CD14-positive monocyte (primary cell): ENCODE measurements around the gene LIN37. TPM values are rescaled to one million over a fixed set of nuclear protein-coding genes. Genes with fewer than 3 reads are reported as not detected.

Experiments used
- DNase-seq, 3 donors: peaks; one replicate each; pipeline ENCODE4 v3.0.0-alpha.2; 2011 to 2022
- H2AFZ ChIP-seq: 2 replicates; pipeline ENCODE4 v1.6.0; 2012; ENCODE audit warnings: mild to moderate bottlenecking, low read depth, low read length, inconsistent platforms; ENCODE audit not compliant: insufficient read depth, poor library complexity, severe bottlenecking
- H3K27ac ChIP-seq, 2 donors: 1 replicate in 1 of 2; 2 replicates in 1 of 2; pipeline ENCODE4 v1.5.1; 2012 to 2013; ENCODE audit warnings: low read length in 2 of 2, control low read depth in 1 of 2, inconsistent platforms in 1 of 2, low read depth in 1 of 2, mild to moderate bottlenecking in 1 of 2
- H3K27me3 ChIP-seq, 2 donors: one replicate each; pipeline versions ENCODE4 v1.6.0 to v1.6.1; 2011 to 2013; ENCODE audit warnings: low read length in 2 of 2; ENCODE audit not compliant: control insufficient read depth in 2 of 2, insufficient read depth in 2 of 2
- H3K36me3 ChIP-seq, 2 donors: replicated peaks in 1 of 2; 1 replicate in 1 of 2; 2 replicates in 1 of 2; pipeline versions ENCODE4 v1.5.1 to v1.6.1; 2012 to 2013; ENCODE audit warnings: low read length in 2 of 2, control low read depth in 1 of 2, inconsistent platforms in 1 of 2, mild to moderate bottlenecking in 1 of 2; ENCODE audit not compliant: insufficient read depth in 2 of 2, control insufficient read depth in 1 of 2
- H3K4me1 ChIP-seq, 2 donors: 1 replicate in 1 of 2; 2 replicates in 1 of 2; pipeline versions ENCODE4 v1.5.1 to v1.6.1; 2012 to 2013; ENCODE audit warnings: low read length in 2 of 2, control low read depth in 1 of 2, inconsistent platforms in 1 of 2, mild to moderate bottlenecking in 1 of 2, moderate library complexity in 1 of 2; ENCODE audit not compliant: insufficient read depth in 2 of 2, control insufficient read depth in 1 of 2
- H3K4me2 ChIP-seq: replicated peaks from 2 replicates; pipeline ENCODE3; 2012; ENCODE audit warnings: low read length, moderate library complexity, mild to moderate bottlenecking; ENCODE audit not compliant: poor library complexity, severe bottlenecking; ENCODE audit errors: extremely low read depth
- H3K4me3 ChIP-seq, 3 experiments: fragments of 200-600 bp in 1 of 3; sonication (generic) in 1 of 3; replicated peaks in 1 of 3; 1 replicate in 2 of 3; 2 replicates in 1 of 3; pipeline ENCODE4 v1.5.1; 2011 to 2013; ENCODE audit warnings: low read length in 3 of 3, mild to moderate bottlenecking in 3 of 3, control low read depth in 2 of 3, low read depth in 2 of 3, inconsistent platforms in 1 of 3, moderate library complexity in 1 of 3
- H3K79me2 ChIP-seq: 2 replicates; pipeline ENCODE4 v1.6.0; 2012; ENCODE audit warnings: mild to moderate bottlenecking, control low read depth, inconsistent platforms, low read length, moderate library complexity; ENCODE audit not compliant: insufficient read depth
- H3K9ac ChIP-seq: 2 replicates; pipeline ENCODE4 v1.6.0; 2017; ENCODE audit warnings: low read length, mild to moderate bottlenecking; ENCODE audit not compliant: insufficient read depth, poor library complexity, severe bottlenecking
- H3K9me3 ChIP-seq, 2 donors: replicated peaks in 1 of 2; 1 replicate in 1 of 2; 2 replicates in 1 of 2; pipeline versions ENCODE4 v1.5.1 to v1.6.1; 2012 to 2013; ENCODE audit warnings: low read length in 2 of 2, control low read depth in 1 of 2; ENCODE audit not compliant: control insufficient read depth in 1 of 2, insufficient read depth in 1 of 2
- H4K20me1 ChIP-seq: 2 replicates; pipeline ENCODE4 v1.6.0; 2012; ENCODE audit warnings: mild to moderate bottlenecking, low read length, control low read depth, moderate library complexity; ENCODE audit not compliant: insufficient read depth
- H3K27ac Mint-ChIP-seq, 7 donors: one replicate each; pipeline ENCODE4 v1.8.0; 2020; ENCODE audit warnings: mild to moderate bottlenecking in 7 of 7, mixed read lengths in 7 of 7, moderate library complexity in 6 of 7, inconsistent platforms in 2 of 7
- H3K27me3 Mint-ChIP-seq, 3 donors: one replicate each; pipeline ENCODE4 v1.8.0; 2021 to 2022; ENCODE audit warnings: low read depth in 3 of 3, mild to moderate bottlenecking in 3 of 3, mixed read lengths in 3 of 3, moderate library complexity in 3 of 3, inconsistent platforms in 1 of 3
- H3K36me3 Mint-ChIP-seq, 2 donors: one replicate each; pipeline ENCODE4 v1.8.0; 2020; ENCODE audit warnings: mixed read lengths in 2 of 2, inconsistent platforms in 1 of 2, mild to moderate bottlenecking in 1 of 2
- H3K4me1 Mint-ChIP-seq: one replicate; pipeline ENCODE4 v1.8.0; 2020; ENCODE audit warnings: mild to moderate bottlenecking, mixed read lengths
- H3K4me3 Mint-ChIP-seq, 2 donors: one replicate each; pipeline ENCODE4 v1.8.0; 2020; ENCODE audit warnings: mild to moderate bottlenecking in 2 of 2, mixed read lengths in 2 of 2, moderate library complexity in 1 of 2
- H3K9me3 Mint-ChIP-seq, 7 donors: one replicate each; pipeline ENCODE4 v1.8.0; 2020 to 2022; ENCODE audit warnings: mixed read lengths in 7 of 7, mild to moderate bottlenecking in 6 of 7, moderate library complexity in 6 of 7, inconsistent platforms in 2 of 7
- WGBS: methylation state at CpG from one replicate; pipeline ENCODE4 v1.1.5; 2013; ENCODE audit warnings: missing lambda C conversion rate; ENCODE audit not compliant: insufficient coverage; 5-methylcytosine and 5-hydroxymethylcytosine counted together
- intact Hi-C, 2 donors: fragments of 100-400 bp; cut with micrococcal nuclease; formaldehyde crosslinking; loops; one replicate each; pipeline versions ENCODE4 v1.15.0 to v1.15.1; 2023
- polyA plus RNA-seq, 3 donors: library from polyadenylated mRNA; depleted of rRNA in 1 of 3; unstranded in 2 of 3; stranded (reverse) in 1 of 3; fragments of 300-500 nt in 2 of 3; fragments of >200 nt in 1 of 3; fragmentation: Illumina TruSeq in 2 of 3; gene quantifications; 1 replicate in 2 of 3; 2 replicates in 1 of 3; pipeline ENCODE4 v1.2.3, GENCODE V29; 2012 to 2021
- TF ChIP-seq, protein P1 (sequence below): fragments of 200-600 bp; IDR thresholded peaks from one replicate; pipeline ENCODE4 v1.8.0; 2022; ENCODE audit warnings: antibody characterized with exemption, mild to moderate bottlenecking

LIN37 gene
- polyA plus RNA-seq, 3 donors = 5.6 to 28.6 (median 7.2) TPM

DNA sequence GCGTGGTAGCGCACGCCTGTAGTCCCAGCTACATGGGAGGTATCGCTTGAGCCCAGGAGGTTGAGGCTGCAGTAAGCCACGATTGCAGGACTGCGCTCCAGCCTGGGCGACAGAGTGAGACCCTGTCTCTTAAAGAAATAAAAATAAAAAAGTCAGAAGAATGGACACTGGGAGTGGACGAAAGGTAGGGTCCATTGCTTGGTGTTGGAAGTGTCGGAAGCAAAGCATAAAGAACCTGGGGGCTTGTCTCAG, 26.6 kb downstream of the LIN37 start:
- H3K9ac ChIP-seq = no peak overlapping the region
- Mint-ChIP-seq H3K36me3 (peaks cover 10 to 16% of the 10 kb centered on the region in 2 donors), H3K9me3 (no peaks in the 10 kb centered on the region), H3K27me3 (peaks cover 0 to 5% (median 4%) of the 10 kb centered on the region in 3 donors), H3K4me3 (peak overlapping the region; percentile 84 to 85), H3K4me1 (peaks cover 23% of the 10 kb centered on the region), H3K27ac (peak overlapping the region in 2 of 7 donors; percentile 67 to 80)
- H4K20me1 ChIP-seq = no peaks in the 10 kb centered on the region
- no peak for DNase-seq
- H3K4me3 ChIP-seq = peak overlapping the region in 2 of 3 experiments; percentile 3 to 80
- no peaks in the 10 kb centered on the region for H3K9me3 ChIP-seq
- intact Hi-C loops = loop anchor here in 1 of 2 donors (5.0 to 10.0 kb wide), 3 partner anchors 33 to 280 kb away; partner anchors contain the start of genes IGFLR1, THAP8 and WDR62
- H3K36me3 ChIP-seq = peaks cover 4 to 5% of the 10 kb centered on the region in 2 donors
- TF ChIP-seq, protein P1, sequence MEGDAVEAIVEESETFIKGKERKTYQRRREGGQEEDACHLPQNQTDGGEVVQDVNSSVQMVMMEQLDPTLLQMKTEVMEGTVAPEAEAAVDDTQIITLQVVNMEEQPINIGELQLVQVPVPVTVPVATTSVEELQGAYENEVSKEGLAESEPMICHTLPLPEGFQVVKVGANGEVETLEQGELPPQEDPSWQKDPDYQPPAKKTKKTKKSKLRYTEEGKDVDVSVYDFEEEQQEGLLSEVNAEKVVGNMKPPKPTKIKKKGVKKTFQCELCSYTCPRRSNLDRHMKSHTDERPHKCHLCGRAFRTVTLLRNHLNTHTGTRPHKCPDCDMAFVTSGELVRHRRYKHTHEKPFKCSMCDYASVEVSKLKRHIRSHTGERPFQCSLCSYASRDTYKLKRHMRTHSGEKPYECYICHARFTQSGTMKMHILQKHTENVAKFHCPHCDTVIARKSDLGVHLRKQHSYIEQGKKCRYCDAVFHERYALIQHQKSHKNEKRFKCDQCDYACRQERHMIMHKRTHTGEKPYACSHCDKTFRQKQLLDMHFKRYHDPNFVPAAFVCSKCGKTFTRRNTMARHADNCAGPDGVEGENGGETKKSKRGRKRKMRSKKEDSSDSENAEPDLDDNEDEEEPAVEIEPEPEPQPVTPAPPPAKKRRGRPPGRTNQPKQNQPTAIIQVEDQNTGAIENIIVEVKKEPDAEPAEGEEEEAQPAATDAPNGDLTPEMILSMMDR = no peak
- H3K27me3 ChIP-seq = no peaks in the 10 kb centered on the region
- no peak overlapping the region for H3K27ac ChIP-seq
- H3K79me2 ChIP-seq = peaks cover 20% of the 10 kb centered on the region
- peak overlapping the region; percentile 87 for H3K4me2 ChIP-seq
- peak overlapping the region; percentile 70 for H2AFZ ChIP-seq
- peaks cover 14 to 19% of the 10 kb centered on the region in 2 donors for H3K4me1 ChIP-seq
- WGBS = 41% methylated on average over 9 of the region's 9 CpGs

DNA sequence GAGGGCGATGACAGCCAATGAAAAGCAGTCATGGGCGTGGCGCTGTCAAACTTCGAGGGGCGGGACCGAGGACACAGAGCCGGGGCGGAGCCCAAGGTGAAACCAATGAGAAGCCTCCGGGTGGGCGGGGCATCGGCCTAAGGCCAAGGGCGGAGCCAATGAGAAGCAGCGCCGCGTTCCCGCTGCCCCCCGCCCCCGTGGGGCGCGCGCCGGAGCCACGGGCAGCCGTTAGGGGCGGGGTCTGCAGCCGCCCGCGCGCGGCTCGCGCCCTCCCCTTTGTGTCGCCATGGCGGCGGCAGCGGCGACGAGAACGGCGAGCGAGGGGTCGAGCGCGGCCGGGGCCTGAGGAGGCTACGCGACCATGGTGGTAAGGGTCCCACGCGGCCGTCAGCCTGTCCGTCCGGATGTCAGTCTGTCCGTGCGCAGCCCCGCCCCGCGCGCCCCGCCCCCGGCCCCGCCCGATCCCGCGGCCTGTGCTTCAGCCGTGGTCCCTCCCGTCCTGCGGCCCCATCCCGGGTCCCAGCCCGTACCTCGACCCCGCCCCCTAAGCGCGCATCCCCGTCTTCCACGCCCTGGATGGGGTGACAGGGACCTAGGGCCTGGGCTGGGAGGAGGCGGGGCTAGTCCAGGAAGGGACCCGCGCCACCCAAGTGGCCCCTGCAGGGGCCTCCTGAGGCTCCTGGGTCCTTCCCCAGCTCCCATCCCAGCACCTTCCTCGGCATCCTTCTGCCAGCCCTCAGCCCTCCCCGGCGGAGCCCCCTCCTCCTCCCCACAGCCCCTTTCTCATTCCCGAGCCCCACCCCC, 27.1 kb downstream of the LIN37 start, which contains the start of gene ARHGAP33:
Gene ARHGAP33, plus strand, starts transcription at position 267 of the 804 bp plus-strand sequence. Its CDS starts 95 bp downstream, at position 362.
- no peaks in the 10 kb centered on the region for H3K9me3 ChIP-seq
- TF ChIP-seq, protein P1 = no peak
- DNase-seq = peak; percentile 95 to 99 (median 97)
- H3K4me1 Mint-ChIP-seq = peaks cover 23% of the 10 kb centered on the region
- H3K4me2 ChIP-seq = peak within 1 kb of the TSS; percentile 87
- H3K27me3 Mint-ChIP-seq = peaks cover 0 to 5% (median 4%) of the 10 kb centered on the region in 3 donors
- H3K4me3 Mint-ChIP-seq = peak within 1 kb of the TSS; percentile 84 to 85
- H3K36me3 ChIP-seq = peaks cover 5 to 9% of the 10 kb centered on the region in 2 donors
- H3K4me3 ChIP-seq = peak within 1 kb of the TSS; percentile 63 to 80 (median 73)
- H3K9me3 Mint-ChIP-seq = no peaks in the 10 kb centered on the region
- H4K20me1 ChIP-seq = no peaks in the 10 kb centered on the region
- H3K9ac ChIP-seq = peak within 1 kb of the TSS; percentile 56
- H3K27me3 ChIP-seq = no peaks in the 10 kb centered on the region
- peaks cover 20% of the 10 kb centered on the region for H3K79me2 ChIP-seq
- peaks cover 13 to 20% of the 10 kb centered on the region in 2 donors for H3K36me3 Mint-ChIP-seq
- peak within 1 kb of the TSS in 1 of 2 donors; percentile 45 for H3K27ac ChIP-seq
- H3K27ac Mint-ChIP-seq = peak within 1 kb of the TSS in 4 of 7 donors; percentile 21 to 80 (median 48)
- peaks cover 14 to 19% of the 10 kb centered on the region in 2 donors for H3K4me1 ChIP-seq
- intact Hi-C loops = loop anchor here in 1 of 2 donors (5.0 to 10.0 kb wide), 3 partner anchors 33 to 279 kb away; partner anchors contain the start of genes IGFLR1, THAP8 and WDR62
- H2AFZ ChIP-seq = peak within 1 kb of the TSS; percentile 80
- WGBS = under 1% methylated on average over 65 of the region's 82 CpGs
